ENCODE measurements around the gene AQP10. TPM values are rescaled to one million over a fixed set of nuclear protein-coding genes. Genes with fewer than 3 reads are reported as not detected.

The AQP10 gene
- total and polyA plus RNA-seq, 9 of the 15 experiments (the other 6 are each of a cell fraction or from before 2014, with no cell fraction given), result 0.37 to 9.7 (median 1.9) TPM

DNA sequence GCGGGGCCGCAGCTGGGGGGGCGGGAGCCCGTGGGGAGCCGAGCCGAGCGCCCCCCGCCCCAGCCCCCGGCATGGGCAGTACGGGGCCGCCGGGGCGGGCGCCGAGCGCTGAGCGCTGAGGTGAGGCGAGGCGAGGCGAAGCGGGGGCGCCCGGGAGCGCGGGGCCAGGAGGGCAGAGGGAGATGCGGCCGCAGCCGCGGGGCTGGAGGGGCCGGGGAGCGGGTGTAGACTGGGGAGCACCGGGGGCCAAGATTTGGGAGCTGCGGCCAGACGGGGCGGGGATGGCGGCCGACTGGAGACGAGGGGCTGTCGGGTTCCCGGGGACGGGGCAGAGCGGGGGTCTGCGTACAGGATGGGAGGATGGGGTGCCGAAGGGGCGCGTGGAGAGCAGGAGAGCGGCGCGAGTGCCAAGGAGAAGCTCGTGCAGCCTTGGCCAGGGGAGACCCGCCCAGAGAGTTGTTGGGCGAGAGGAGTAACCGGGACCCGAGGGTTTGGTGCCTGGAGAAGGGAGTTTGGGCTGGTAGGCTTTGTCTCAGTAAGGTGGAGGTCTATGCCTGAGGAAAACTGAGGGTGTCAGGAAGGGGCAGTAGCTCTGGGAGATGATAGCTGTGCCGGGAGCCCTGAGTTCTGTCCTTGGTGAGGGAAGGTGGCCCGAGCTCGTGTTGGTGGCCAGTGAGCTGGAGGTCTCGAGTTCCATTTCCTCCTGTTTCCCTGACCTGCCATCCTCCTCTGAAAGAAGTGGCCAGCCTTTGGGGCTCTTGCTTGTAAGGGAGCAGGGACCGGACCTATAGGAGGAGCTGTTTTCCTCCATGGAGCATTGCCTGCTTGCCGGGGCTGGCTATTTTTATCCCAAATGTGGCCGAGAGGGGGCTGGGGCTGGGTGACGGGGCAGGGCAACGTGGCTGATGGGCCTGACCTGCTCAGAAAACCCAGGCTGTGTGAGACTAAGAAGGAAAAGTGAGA, 5.0 kb downstream of the AQP10 start (continued):
- TF ChIP-seq MEF2A (IDR thresholded peaks at IDR 0.05; ENCODE audit: control insufficient read depth, low read depth, low read length), result peak; percentile 96
- no peak for TF ChIP-seq KLF16 (IDR thresholded peaks at IDR 0.05)
- TF ChIP-seq POLR2B (IDR thresholded peaks at IDR 0.05; ENCODE audit: low read depth, partially characterized antibody), result no peak
- TF ChIP-seq SMAD4 (CRISPR knock-in tag; conservative IDR thresholded peaks at IDR 0.05), result peak; percentile 39; the same call in 1 of the 2 replicates
- TF ChIP-seq, protein P1, sequence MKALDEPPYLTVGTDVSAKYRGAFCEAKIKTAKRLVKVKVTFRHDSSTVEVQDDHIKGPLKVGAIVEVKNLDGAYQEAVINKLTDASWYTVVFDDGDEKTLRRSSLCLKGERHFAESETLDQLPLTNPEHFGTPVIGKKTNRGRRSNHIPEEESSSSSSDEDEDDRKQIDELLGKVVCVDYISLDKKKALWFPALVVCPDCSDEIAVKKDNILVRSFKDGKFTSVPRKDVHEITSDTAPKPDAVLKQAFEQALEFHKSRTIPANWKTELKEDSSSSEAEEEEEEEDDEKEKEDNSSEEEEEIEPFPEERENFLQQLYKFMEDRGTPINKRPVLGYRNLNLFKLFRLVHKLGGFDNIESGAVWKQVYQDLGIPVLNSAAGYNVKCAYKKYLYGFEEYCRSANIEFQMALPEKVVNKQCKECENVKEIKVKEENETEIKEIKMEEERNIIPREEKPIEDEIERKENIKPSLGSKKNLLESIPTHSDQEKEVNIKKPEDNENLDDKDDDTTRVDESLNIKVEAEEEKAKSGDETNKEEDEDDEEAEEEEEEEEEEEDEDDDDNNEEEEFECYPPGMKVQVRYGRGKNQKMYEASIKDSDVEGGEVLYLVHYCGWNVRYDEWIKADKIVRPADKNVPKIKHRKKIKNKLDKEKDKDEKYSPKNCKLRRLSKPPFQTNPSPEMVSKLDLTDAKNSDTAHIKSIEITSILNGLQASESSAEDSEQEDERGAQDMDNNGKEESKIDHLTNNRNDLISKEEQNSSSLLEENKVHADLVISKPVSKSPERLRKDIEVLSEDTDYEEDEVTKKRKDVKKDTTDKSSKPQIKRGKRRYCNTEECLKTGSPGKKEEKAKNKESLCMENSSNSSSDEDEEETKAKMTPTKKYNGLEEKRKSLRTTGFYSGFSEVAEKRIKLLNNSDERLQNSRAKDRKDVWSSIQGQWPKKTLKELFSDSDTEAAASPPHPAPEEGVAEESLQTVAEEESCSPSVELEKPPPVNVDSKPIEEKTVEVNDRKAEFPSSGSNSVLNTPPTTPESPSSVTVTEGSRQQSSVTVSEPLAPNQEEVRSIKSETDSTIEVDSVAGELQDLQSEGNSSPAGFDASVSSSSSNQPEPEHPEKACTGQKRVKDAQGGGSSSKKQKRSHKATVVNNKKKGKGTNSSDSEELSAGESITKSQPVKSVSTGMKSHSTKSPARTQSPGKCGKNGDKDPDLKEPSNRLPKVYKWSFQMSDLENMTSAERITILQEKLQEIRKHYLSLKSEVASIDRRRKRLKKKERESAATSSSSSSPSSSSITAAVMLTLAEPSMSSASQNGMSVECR (CRISPR knock-in tag; IDR thresholded peaks at IDR 0.05), result no peak; the same call in none of the 2 replicates
- TF ChIP-seq, protein P2, sequence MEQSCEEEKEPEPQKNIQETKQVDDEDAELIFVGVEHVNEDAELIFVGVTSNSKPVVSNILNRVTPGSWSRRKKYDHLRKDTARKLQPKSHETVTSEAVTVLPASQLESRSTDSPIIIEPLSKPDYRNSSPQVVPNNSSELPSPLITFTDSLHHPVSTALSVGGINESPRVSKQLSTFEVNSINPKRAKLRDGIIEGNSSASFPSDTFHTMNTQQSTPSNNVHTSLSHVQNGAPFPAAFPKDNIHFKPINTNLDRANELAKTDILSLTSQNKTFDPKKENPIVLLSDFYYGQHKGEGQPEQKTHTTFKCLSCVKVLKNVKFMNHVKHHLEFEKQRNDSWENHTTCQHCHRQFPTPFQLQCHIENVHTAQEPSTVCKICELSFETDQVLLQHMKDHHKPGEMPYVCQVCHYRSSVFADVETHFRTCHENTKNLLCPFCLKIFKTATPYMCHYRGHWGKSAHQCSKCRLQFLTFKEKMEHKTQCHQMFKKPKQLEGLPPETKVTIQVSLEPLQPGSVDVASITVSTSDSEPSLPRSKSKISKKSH (CRISPR knock-in tag; IDR thresholded peaks at IDR 0.05), result no peak
- no peak for TF ChIP-seq ZNF551 (CRISPR knock-in tag; IDR thresholded peaks at IDR 0.05)
- TF ChIP-seq ADNP (tag; IDR thresholded peaks at IDR 0.05), result no peak
- TF ChIP-seq, protein P3, sequence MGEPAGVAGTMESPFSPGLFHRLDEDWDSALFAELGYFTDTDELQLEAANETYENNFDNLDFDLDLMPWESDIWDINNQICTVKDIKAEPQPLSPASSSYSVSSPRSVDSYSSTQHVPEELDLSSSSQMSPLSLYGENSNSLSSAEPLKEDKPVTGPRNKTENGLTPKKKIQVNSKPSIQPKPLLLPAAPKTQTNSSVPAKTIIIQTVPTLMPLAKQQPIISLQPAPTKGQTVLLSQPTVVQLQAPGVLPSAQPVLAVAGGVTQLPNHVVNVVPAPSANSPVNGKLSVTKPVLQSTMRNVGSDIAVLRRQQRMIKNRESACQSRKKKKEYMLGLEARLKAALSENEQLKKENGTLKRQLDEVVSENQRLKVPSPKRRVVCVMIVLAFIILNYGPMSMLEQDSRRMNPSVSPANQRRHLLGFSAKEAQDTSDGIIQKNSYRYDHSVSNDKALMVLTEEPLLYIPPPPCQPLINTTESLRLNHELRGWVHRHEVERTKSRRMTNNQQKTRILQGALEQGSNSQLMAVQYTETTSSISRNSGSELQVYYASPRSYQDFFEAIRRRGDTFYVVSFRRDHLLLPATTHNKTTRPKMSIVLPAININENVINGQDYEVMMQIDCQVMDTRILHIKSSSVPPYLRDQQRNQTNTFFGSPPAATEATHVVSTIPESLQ (CRISPR knock-in tag; IDR thresholded peaks at IDR 0.05), result 0 out of 2 replicates have a peak, but pooled peaks have one; percentile 23
- TF ChIP-seq, protein P4, sequence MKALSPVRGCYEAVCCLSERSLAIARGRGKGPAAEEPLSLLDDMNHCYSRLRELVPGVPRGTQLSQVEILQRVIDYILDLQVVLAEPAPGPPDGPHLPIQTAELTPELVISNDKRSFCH (CRISPR knock-in tag; IDR thresholded peaks at IDR 0.05), result no peak
- TF ChIP-seq, protein P4 (tag; IDR thresholded peaks at IDR 0.05), result no peak
- TF ChIP-seq POLR2A (conservative IDR thresholded peaks at IDR 0.05), result peak; percentile 58
- no peak for TF ChIP-seq KHSRP (IDR thresholded peaks at IDR 0.05)
- TF ChIP-seq CXXC5 (CRISPR knock-in tag; IDR thresholded peaks at IDR 0.05), result 0 out of 2 replicates have a peak, but pooled peaks have one; percentile 15
- TF ChIP-seq POLR2H (tag; IDR thresholded peaks at IDR 0.05; ENCODE audit: low read depth), result no peak
- TF ChIP-seq POLR2AphosphoS2 (IDR thresholded peaks at IDR 0.05; ENCODE audit: low read length), result no peak
- peak; percentile 94 for TF ChIP-seq MEF2D (tag; conservative IDR thresholded peaks at IDR 0.05; ENCODE audit: low read depth)
- TF ChIP-seq ASH1L (IDR thresholded peaks at IDR 0.05; ENCODE audit: borderline replicate concordance, low read depth, partially characterized antibody), result no peak
- peak; percentile 41; the same call in 1 of the 2 replicates for TF ChIP-seq L3MBTL2 (IDR thresholded peaks at IDR 0.05)
- no peak for TF ChIP-seq ATF1 (CRISPR knock-in tag; IDR thresholded peaks at IDR 0.05)
- TF ChIP-seq ATF1 (tag; IDR thresholded peaks at IDR 0.05), result peak; percentile 51
